Activated CD4-positive, alpha-beta T cell treated with anti-CD3 and anti-CD28 coated beads, Interleukin-2, amount 50 U/mL, for 1 hour (primary cell): ENCODE data around the gene ATP1B1.
"Not testable (repeated sequence)": the region's sequence is repeated elsewhere in the genome, so short reads cannot be mapped to it uniquely, and the experiment has no call there.

Experiments
- DNase-seq: peaks from one replicate; pipeline ENCODE4 v3.0.0-alpha.2; 2020

ATP1B1 gene

DNA sequence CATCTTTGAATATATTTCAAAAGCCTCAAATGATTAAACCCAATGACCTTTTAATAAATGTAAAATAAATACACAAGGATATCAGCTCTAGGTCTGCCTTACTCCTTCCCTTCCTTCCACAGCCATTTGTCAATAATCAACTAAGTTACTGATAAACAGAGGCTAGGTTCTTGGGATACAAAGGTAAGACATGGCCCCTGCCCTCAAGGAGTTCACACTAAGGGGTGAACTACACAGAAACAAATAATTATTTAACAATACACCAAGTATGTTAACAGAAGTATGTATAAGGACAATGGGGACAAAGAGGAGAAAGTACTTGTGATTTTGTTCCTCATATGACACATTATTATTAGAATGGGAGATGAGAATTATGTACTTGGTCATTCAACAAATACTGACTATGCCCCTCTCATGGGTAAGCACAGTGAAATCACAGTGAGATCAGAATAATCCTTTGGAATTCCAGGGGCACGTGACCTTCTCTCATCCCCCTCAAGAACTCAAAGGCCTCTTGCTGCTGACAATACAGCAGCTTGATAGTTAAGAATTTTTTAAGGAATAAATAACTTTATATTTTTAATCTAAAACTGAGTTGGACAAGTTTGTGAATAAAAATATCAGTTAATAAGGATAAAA lies 40.2 kb downstream of the ATP1B1 start:
- DNase-seq, result no peak

GRCh38 chr1:169148472-169149252 lies 42.2 kb downstream of the ATP1B1 start:
- DNase-seq, result no peak

DNA sequence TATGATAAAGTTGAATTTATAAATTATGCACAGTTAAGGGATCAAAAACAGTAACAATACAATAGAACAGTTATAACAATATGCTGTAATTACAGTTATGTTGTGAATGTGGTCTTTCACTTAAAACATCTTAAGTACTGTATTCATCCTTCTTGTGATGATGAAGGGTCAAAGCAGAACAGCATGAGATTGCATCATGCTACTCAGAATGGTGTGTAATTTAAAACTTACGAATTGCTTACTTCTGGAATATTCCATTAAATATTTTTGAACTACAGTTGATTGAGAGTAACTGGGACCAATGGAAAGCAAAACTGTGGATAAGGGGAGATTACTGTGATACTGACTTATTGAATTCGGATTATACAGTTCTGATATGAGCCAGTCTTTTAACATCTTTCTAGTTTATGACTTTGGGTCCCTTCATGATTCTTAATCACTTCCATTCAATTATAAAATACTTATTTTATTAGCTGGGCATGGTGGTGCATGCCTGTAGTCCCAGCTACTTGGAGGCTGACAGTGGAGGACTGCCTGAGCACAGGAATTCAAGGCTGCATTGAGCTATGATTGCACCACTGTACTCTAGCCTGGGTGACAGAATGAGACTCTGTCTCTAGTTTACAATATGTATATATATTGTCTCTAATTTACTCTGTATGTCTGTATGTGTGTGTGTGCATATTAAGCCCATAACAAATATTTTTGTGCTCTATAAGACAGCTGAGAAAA lies 43.2 kb downstream of the ATP1B1 start:
- no peak for DNase-seq

DNA sequence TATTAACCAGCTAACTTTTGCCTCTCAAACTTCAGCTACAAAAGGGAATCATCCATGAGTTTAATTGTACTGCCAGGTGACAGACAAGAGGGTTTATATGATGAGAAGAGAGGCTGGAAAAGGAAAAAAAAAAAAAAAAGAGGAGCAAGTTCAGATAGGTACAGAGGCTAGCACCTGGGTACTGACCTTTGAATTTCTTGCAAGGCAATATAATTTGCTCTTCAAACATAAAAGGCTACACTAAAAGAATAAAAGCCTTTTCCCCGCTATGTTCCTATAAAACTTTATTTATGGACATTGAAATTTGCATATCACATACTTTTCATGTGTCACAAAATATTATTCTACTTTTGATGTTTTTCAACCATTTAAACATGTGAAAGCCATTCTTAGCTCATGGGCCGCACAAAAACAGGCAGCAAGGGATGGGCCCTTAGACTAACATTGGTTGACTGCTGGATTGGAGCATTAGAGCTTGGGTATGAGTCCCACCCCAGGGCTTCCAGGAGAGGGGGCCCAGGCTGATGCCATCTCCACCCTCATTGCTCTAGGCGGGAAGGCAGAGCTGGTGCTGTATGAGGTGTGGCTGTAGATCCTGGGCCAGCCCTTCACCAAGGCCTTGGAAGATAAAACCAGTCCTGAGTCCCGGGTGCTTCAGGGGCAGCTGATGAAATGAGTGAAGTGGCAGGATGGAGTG lies 44.3 kb downstream of the ATP1B1 start:
- no peak for DNase-seq

DNA sequence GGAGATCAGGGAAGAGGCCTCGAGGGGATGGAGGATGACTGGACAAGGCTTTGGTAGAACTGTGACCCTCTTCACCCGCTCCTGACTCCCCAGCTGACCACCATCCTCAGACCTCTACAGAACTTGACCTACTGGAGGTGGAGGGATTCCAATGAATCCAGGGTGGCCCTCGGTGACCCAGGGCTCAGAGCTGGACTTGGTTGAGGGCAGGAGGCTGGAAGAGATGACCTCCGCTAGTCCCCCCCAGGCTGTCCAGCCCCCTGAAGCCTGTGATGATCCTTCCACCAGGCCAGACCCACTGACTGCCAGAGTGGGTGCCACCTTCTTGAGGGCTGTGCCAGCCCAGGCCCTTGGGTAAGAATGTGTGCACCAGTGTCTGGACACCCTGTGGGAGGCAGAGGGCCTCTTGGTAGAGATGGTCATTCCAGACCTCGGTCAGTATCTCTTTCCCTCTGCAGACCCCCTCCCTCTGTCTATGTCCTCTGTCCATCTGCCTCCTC lies 44.9 kb downstream of the ATP1B1 start:
- DNase-seq, result no peak

- no peak for DNase-seq
Measured at GRCh38 chr1:169155675-169156074, 49.2 kb downstream of the ATP1B1 start.

DNA sequence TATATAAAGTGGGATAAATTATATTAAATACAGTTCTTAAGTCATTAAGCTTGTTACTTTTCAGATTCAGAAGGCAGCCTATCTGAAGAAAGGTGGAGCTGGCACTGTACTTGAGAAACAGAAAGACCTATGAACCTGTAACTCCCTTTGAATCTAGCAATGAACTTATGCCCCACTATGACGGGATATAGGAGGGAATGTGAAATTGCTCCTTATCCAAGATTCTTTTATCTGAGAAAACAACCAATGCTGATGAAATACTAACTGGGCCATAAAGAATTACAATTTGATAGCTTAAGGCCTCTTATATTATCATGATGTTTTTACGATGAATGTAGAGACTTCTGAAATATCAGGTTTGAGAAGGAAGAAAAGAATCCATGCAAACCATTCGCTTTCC lies 50.1 kb downstream of the ATP1B1 start:
- DNase-seq, result no peak

GRCh38 chr1:169160845-169161495 lies 54.5 kb downstream of the ATP1B1 start:
- DNase-seq, result no peak

- no peak for DNase-seq
Measured at GRCh38 chr1:169161496-169162194, 55.2 kb downstream of the ATP1B1 start.

DNA sequence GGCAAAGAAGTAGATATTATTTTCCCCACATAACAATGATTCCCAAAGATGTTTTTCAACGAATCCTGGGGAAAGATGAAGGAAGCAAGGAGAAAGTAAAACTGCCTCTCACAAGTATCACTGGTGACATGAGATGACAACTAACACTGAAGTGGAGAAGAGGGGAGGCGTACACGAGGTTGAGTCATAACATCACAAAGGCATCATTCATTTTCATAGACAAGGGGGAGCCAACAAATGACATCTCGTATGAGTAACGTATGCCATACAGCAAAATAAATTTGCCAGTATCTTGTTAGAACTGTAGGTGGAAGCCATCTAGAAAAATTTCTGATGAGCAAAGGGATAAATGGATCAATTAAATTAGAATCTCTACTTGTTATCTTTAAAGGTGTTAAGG lies 56.6 kb downstream of the ATP1B1 start:
- DNase-seq, result no peak

GRCh38 chr1:169175461-169175860 lies 69.0 kb downstream of the ATP1B1 start:
- no peak for DNase-seq

- not testable (repeated sequence) for DNase-seq
Measured at GRCh38 chr1:169179431-169179830, 72.9 kb downstream of the ATP1B1 start.

GRCh38 chr1:169180174-169180573 lies 73.7 kb downstream of the ATP1B1 start:
- DNase-seq, result no peak
